Adrenal gland (tissue), 5 donors: ENCODE measurements around the gene XRCC1.
"Not testable (repeated sequence)": the region's sequence is repeated elsewhere in the genome, so short reads cannot be mapped to it uniquely, and the experiment has no call there.

ENCODE experiments used
- POLR2A ChIP-seq, 2 donors: fragments of 450-650 bp; IDR thresholded peaks; one replicate each; pipeline ENCODE4 v1.6.1; 2017; ENCODE audit warnings: antibody characterized with exemption in 2 of 2, mild to moderate bottlenecking in 2 of 2, moderate library complexity in 1 of 2
- TF ChIP-seq, protein P1 (sequence below), 6 experiments: fragments of 450-650 bp in 4 of 6; fragments of 200-600 bp in 2 of 6; sonication (generic) in 1 of 6; IDR thresholded peaks; 1 replicate in 5 of 6; 2 replicates in 1 of 6; pipeline versions ENCODE4 v1.5.1 to v1.8.0; 2016 to 2021; ENCODE audit warnings: antibody characterized with exemption in 6 of 6, mild to moderate bottlenecking in 2 of 6, moderate library complexity in 1 of 6
- donor health status: DM: no; HTN: no; CAD: no.

DNA sequence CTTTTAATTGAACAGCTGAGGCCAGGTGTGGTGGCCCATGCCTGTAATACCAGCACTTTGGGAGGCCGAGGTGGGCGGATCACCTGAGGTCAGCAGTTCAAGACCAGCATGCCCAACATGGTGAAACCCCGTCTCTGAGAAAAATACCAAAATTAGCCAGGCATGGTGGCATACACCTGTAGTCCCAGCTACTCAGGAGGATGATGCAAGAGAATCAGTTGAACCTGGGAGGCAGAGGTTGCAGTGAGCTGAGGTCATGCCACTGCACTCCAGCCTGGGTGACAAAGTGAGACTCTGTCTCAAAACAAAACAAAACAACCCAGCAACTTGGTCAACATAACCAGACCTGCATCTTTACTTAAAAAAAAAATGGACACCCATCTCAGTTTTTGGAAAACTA lies 11.7 kb upstream of the XRCC1 start:
- TF ChIP-seq, protein P1, sequence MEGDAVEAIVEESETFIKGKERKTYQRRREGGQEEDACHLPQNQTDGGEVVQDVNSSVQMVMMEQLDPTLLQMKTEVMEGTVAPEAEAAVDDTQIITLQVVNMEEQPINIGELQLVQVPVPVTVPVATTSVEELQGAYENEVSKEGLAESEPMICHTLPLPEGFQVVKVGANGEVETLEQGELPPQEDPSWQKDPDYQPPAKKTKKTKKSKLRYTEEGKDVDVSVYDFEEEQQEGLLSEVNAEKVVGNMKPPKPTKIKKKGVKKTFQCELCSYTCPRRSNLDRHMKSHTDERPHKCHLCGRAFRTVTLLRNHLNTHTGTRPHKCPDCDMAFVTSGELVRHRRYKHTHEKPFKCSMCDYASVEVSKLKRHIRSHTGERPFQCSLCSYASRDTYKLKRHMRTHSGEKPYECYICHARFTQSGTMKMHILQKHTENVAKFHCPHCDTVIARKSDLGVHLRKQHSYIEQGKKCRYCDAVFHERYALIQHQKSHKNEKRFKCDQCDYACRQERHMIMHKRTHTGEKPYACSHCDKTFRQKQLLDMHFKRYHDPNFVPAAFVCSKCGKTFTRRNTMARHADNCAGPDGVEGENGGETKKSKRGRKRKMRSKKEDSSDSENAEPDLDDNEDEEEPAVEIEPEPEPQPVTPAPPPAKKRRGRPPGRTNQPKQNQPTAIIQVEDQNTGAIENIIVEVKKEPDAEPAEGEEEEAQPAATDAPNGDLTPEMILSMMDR (IDR thresholded peaks at IDR 0.05) = not testable (repeated sequence)
- not testable (repeated sequence) for TF ChIP-seq POLR2A (IDR thresholded peaks at IDR 0.05)
